ENCODE results near the gene CCDC13. TPM values are rescaled to one million over a fixed set of nuclear protein-coding genes. Genes with fewer than 3 reads are reported as not detected.
A peak's percentile ranks its signal among the peaks of the same experiment; 100 is the strongest.

The CCDC13 gene
- total RNA-seq, 1 donor: 0.43 TPM

GRCh38 chr3:42736081-42736480 is 37.0 kb downstream of the CCDC13 start:
- no peak for TF ChIP-seq CTCF (IDR thresholded peaks at IDR 0.05; ENCODE audit: insufficient read depth, low read depth, low read length)
- no peak for DNase-seq (ENCODE audit: low read depth)
- H3K4me3 ChIP-seq (ENCODE audit: low read depth, low read length): no peak overlapping the region

GRCh38 chr3:42735615-42736014 is 37.4 kb downstream of the CCDC13 start:
- no peak for TF ChIP-seq CTCF (IDR thresholded peaks at IDR 0.05; ENCODE audit: insufficient read depth, low read depth, low read length)
- no peak for DNase-seq (ENCODE audit: low read depth)
- no peak overlapping the region for H3K4me3 ChIP-seq (ENCODE audit: low read depth, low read length)

GRCh38 chr3:42735019-42735418 is 38.0 kb downstream of the CCDC13 start:
- no peak for DNase-seq (ENCODE audit: low read depth)
- H3K4me3 ChIP-seq (ENCODE audit: low read depth, low read length): no peak overlapping the region
- TF ChIP-seq CTCF (IDR thresholded peaks at IDR 0.05; ENCODE audit: insufficient read depth, low read depth, low read length): no peak

- no peak for TF ChIP-seq CTCF (IDR thresholded peaks at IDR 0.05; ENCODE audit: insufficient read depth, low read depth, low read length)
- H3K4me3 ChIP-seq (ENCODE audit: low read depth, low read length): no peak overlapping the region
- DNase-seq (ENCODE audit: low read depth): no peak
These were observed 38.7 kb downstream of the CCDC13 start for GRCh38 chr3:42734263-42734860.

- no peak for TF ChIP-seq CTCF (IDR thresholded peaks at IDR 0.05; ENCODE audit: insufficient read depth, low read depth, low read length)
- no peak overlapping the region for H3K4me3 ChIP-seq (ENCODE audit: low read depth, low read length)
- no peak for DNase-seq (ENCODE audit: low read depth)
These were observed 39.4 kb downstream of the CCDC13 start for GRCh38 chr3:42733501-42734262.

- TF ChIP-seq CTCF (IDR thresholded peaks at IDR 0.05; ENCODE audit: insufficient read depth, low read depth, low read length): peak; percentile 21
- no peak overlapping the region for H3K4me3 ChIP-seq (ENCODE audit: low read depth, low read length)
- DNase-seq (ENCODE audit: low read depth): no peak
These were observed 40.1 kb downstream of the CCDC13 start for GRCh38 chr3:42732829-42733459.
